NCI-H82 treated with DMSO at 0.1 percent for 48 hours (cell line): ENCODE measurements around the gene GPD1L.

Experiments used
- DNase-seq: peaks from one replicate; lab custom pipeline; 2025; ENCODE audit not compliant: unreplicated experiment; lab: John Stamatoyannopoulos, UW

The GPD1L gene

DNA sequence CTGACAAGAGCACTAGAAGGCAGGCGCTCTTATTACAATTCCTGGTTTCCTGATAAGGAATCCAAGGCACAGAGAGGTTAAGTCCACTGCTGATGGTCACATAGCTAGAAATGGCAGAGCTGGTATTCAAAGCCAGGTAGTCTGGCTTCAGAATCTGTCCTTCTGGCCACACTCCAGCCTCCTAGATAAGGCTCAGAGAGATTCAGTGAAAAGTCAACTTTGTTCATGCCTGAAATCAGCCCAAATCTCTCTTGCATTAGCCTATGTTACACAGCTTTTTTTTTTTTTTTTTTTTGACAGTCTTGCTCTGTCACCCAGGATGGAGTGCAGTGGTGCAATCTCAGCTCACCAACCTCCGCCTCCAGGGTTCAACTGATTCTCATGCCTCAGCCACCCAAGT, 110.9 kb downstream of the GPD1L start:
- no peak for DNase-seq
